GM12873 (cell line): Measurements from ENCODE around the gene GPR142.
A peak's percentile ranks its signal among the peaks of the same experiment; 100 is the strongest.

Experiments used
- CTCF ChIP-seq: IDR thresholded peaks from 2 replicates; pipeline ENCODE4 v1.5.1; 2012; ENCODE audit warnings: low read depth, mild to moderate bottlenecking, moderate library complexity, low read length, control low read depth; ENCODE audit not compliant: insufficient read depth; ENCODE audit errors: missing control alignments

GPR142 gene

GRCh38 chr17:74361230-74362068 is 5.9 kb upstream of the GPR142 start, which contains the start of gene BTBD17:
Gene BTBD17, minus strand, starts transcription at chr17:74361868. Its CDS starts 49 bp downstream, at chr17:74361819.
- TF ChIP-seq CTCF: peak; percentile 68

DNA sequence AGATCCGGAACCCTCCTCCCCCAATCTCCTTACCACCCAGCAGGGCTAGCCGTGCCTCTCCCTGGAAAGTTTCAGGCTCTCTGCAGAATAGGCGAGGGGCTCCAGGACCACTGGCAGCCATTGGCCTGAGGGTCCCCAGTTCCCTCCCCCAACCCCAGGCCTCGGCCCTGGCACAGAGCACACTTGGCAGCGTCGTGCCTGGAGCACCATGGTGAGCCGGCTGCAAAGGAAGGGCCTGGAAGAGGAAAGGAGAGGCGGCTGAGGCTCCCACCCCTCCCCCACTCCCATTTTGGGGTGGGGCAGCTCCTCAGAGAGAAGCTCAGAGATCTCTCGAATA is 5.3 kb upstream of the GPR142 start:
- TF ChIP-seq CTCF: no peak

DNA sequence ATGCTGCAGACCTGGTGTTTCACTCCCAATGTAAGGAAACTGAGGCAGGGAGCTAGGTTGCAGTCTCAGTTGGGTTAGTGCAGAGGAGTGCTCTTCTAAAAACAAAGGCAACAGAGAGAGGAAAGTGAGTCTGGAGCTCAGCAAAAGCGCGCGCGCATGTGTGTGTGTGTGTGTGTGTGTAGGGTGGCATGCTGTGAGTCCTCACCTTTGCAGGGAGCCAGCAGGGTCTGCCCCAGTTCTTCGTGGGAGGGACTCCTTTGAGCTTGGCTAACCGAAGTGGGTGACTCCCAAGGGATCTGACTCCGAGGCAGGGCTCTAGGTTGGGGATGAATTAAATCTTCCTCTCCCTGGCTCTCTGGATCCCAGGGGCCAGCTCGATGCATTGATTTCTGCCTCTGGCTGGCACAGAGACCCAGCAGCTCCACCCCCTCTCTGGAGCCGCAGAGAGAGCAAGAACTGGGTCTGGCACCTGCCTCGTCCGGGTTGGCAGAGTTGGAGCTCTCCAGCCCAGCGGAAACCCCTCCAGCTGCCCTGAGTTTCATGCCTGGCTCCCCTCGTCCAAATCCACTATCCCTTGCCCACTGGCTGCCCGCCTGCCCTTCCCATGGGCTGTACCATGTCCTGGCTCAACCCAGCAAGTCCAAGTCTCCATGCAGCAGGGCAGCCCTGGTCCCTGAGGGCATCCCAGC is 4.4 kb upstream of the GPR142 start:
- no peak for TF ChIP-seq CTCF

GRCh38 chr17:74368341-74369081 is 1.2 kb downstream of the GPR142 start:
- peak; percentile 96 for TF ChIP-seq CTCF

DNA sequence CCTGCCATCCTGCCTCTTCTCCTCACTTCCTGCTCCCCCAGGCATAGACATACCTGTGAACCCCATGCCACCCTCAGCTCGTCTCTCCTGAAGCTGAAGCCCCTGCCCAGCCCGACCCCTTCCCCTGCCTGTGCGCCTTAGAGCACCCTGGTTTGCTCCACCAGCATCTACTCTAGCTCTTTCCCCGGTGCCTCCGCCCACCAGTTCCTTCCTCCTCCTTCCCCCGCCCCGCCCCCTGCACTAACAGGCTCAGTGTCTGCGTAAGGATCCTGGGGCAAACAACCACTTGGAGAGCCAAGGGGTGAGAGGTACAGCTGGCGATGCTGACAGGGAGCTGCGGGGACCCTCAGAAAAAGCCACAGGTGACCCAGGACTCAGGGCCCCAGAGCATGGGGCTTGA is 1.9 kb downstream of the GPR142 start:
- no peak for TF ChIP-seq CTCF

DNA sequence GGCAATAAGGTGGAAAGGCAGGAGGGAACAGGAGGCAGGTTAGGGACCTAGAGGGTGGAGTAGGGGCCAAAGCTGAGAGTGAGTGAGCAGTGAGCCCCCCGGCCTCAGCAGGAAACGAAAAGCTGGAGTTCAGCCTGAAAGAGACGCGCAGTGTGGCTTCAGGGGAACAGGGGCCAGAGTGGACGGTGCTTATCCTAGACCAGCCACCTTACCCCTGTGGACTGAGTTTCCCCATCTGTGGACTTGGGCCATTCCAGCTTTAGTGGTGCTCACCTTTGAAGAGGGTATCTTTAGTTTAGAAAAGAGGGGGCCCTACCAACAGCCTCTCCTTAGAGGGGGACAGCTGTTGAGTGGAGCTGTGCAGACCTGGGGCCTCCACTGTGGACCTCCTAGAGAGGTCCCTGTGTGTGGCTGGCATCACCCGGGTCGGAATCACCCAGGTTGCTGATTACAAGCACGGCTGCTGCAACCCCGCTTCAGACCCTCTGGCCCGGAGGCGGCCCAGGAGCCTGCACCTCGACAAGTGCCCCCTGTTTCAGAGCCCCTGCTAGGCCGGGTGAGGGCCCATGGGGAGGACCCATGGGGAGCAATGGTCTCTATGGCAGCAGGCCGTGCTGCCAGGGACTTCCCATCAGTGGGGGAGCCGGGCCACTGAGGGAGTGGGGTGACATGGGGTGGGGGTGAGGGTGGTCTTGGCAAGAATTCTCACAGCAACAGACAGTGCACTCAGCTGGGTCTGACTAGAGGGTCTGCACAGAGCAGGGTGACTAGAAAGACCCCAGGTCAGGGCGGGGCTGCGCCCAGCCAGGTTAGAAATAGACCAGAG is 2.6 kb downstream of the GPR142 start:
- TF ChIP-seq CTCF: no peak
